ENCODE results near the gene HMGN4. TPM values are rescaled to one million over a fixed set of nuclear protein-coding genes. Genes with fewer than 3 reads are reported as not detected.
A peak's percentile ranks its signal among the peaks of the same experiment; 100 is the strongest.
"Not testable (repeated sequence)": the region's sequence is repeated elsewhere in the genome, so short reads cannot be mapped to it uniquely, and the experiment has no call there.

Gene HMGN4
- total RNA-seq, 2 experiments from 2014 or later: 85.7 to 93.0 TPM

- ChIA-PET CTCF (interaction anchor here (1.6 kb wide), 1 partner anchor 11 kb away, joined by 5 read pairs; no protein-coding TSS in a partner anchor), POLR2A (no interaction called here)
- Mint-ChIP-seq H3K27ac (no peak overlapping the region), H3K4me3 (no peak overlapping the region), H3K27me3 (no peaks in the 10 kb centered on the region), H3K9me3 (no peaks in the 10 kb centered on the region), H3K36me3 (ENCODE audit: low read depth) (peaks cover 58% of the 10 kb centered on the region), H3K4me1 (peaks cover 51% of the 10 kb centered on the region)
- DNase-seq: no peak
These were observed 3.4 kb downstream of the HMGN4 start for GRCh38 chr6:26541579-26541978.

GRCh38 chr6:26543953-26544352, 5.8 kb downstream of the HMGN4 start:
- Mint-ChIP-seq H3K36me3 (ENCODE audit: low read depth) (peaks cover 59% of the 10 kb centered on the region), H3K4me1 (peaks cover 44% of the 10 kb centered on the region), H3K27ac (no peak overlapping the region), H3K27me3 (no peaks in the 10 kb centered on the region), H3K4me3 (no peak overlapping the region), H3K9me3 (no peaks in the 10 kb centered on the region)
- CTCF ChIA-PET: interaction anchor here (0.6 to 0.7 kb wide), 2 partner anchors 13 to 30 kb away, joined by 3 to 4 read pairs; no protein-coding TSS in a partner anchor
- DNase-seq: no peak
- POLR2A ChIA-PET: no interaction called here

- Mint-ChIP-seq H3K36me3 (ENCODE audit: low read depth) (peaks cover 55% of the 10 kb centered on the region), H3K27me3 (no peaks in the 10 kb centered on the region), H3K9me3 (no peaks in the 10 kb centered on the region), H3K4me3 (no peak overlapping the region), H3K4me1 (peaks cover 39% of the 10 kb centered on the region), H3K27ac (no peak overlapping the region)
- ChIA-PET CTCF (interaction anchor here (1.3 kb wide), 1 partner anchor 9 kb away, joined by 5 read pairs; no protein-coding TSS in a partner anchor), POLR2A (no interaction called here)
- DNase-seq: no peak
These were observed 6.3 kb downstream of the HMGN4 start for GRCh38 chr6:26544473-26544872.

GRCh38 chr6:26545627-26546026, 7.5 kb downstream of the HMGN4 start:
- Mint-ChIP-seq H3K36me3 (ENCODE audit: low read depth) (peaks cover 46% of the 10 kb centered on the region), H3K27ac (no peak overlapping the region), H3K4me3 (no peak overlapping the region), H3K9me3 (no peaks in the 10 kb centered on the region), H3K27me3 (no peaks in the 10 kb centered on the region), H3K4me1 (peaks cover 40% of the 10 kb centered on the region)
- CTCF ChIA-PET: interaction anchor here (0.8 to 1.3 kb wide), 3 partner anchors 8 to 55 kb away, joined by 3 to 5 read pairs (median 3); no protein-coding TSS in a partner anchor
- DNase-seq: no peak
- POLR2A ChIA-PET: no interaction called here

- peaks cover 31% of the 10 kb centered on the region for H3K4me1 Mint-ChIP-seq
- H3K27me3 Mint-ChIP-seq, CTCF ChIA-PET, DNase-seq, H3K27ac Mint-ChIP-seq, H3K4me3 Mint-ChIP-seq, H3K9me3 Mint-ChIP-seq: not testable (repeated sequence)
- peaks cover 34% of the 10 kb centered on the region for H3K36me3 Mint-ChIP-seq (ENCODE audit: low read depth)
- POLR2A ChIA-PET: interaction anchor here (0.7 kb wide), 1 partner anchor 15 kb away, joined by 3 read pairs; no protein-coding TSS in a partner anchor
These were observed 9.2 kb downstream of the HMGN4 start for GRCh38 chr6:26547363-26547762.

GRCh38 chr6:26550250-26550993, 12.3 kb downstream of the HMGN4 start:
- CTCF ChIA-PET: interaction anchor here (0.6 to 2.8 kb wide), 6 partner anchors 13 to 259 kb away, joined by 3 to 9 read pairs (median 6); partner anchors contain the start of gene HMGN4
- POLR2A ChIA-PET: no interaction called here
- H3K36me3 Mint-ChIP-seq (ENCODE audit: low read depth): peaks cover 15% of the 10 kb centered on the region

GRCh38 chr6:26552205-26552604, 14.0 kb downstream of the HMGN4 start:
- Mint-ChIP-seq H3K36me3 (ENCODE audit: low read depth) (no peaks in the 10 kb centered on the region), H3K4me1 (peaks cover 24% of the 10 kb centered on the region), H3K27me3 (peaks cover 3% of the 10 kb centered on the region), H3K27ac (no peak overlapping the region), H3K4me3 (no peak overlapping the region), H3K9me3 (no peaks in the 10 kb centered on the region)
- POLR2A ChIA-PET: interaction anchor here (1.5 kb wide), 1 partner anchor 17 kb away, joined by 7 read pairs; no protein-coding TSS in a partner anchor
- CTCF ChIA-PET: interaction anchor here (0.9 to 2.8 kb wide), 10 partner anchors 10 to 243 kb away, joined by 3 to 10 read pairs (median 5); partner anchors contain the start of gene HMGN4
- no peak for DNase-seq

More at GRCh38 chr6:26550250-26550993, 12.3 kb downstream of the HMGN4 start:
- peak; percentile 43 for DNase-seq
- H3K9me3 Mint-ChIP-seq: no peaks in the 10 kb centered on the region
- no peaks in the 10 kb centered on the region for H3K27me3 Mint-ChIP-seq
- H3K4me1 Mint-ChIP-seq: peaks cover 17% of the 10 kb centered on the region
- peak overlapping the region; percentile 83 for H3K27ac Mint-ChIP-seq
- H3K4me3 Mint-ChIP-seq: peak overlapping the region; percentile 82

- Mint-ChIP-seq H3K27ac (no peak overlapping the region), H3K9me3 (no peaks in the 10 kb centered on the region), H3K4me3 (no peak overlapping the region), H3K27me3 (peaks cover 3% of the 10 kb centered on the region), H3K4me1 (peaks cover 24% of the 10 kb centered on the region), H3K36me3 (ENCODE audit: low read depth) (no peaks in the 10 kb centered on the region)
- no peak for DNase-seq
- ChIA-PET POLR2A (interaction anchor here (1.5 kb wide), 1 partner anchor 16 kb away, joined by 7 read pairs; no protein-coding TSS in a partner anchor), CTCF (interaction anchor here (0.9 to 2.8 kb wide), 15 partner anchors 11 to 243 kb away, joined by 3 to 16 read pairs (median 5); partner anchors contain the start of gene HMGN4)
These were observed 14.5 kb downstream of the HMGN4 start for GRCh38 chr6:26552640-26553188.

GRCh38 chr6:26553264-26553634, 15.1 kb downstream of the HMGN4 start:
- peaks cover 23% of the 10 kb centered on the region for H3K4me1 Mint-ChIP-seq
- H3K27ac Mint-ChIP-seq: no peak overlapping the region
- H3K36me3 Mint-ChIP-seq (ENCODE audit: low read depth): no peaks in the 10 kb centered on the region
- ChIA-PET POLR2A (interaction anchor here (1.4 to 1.5 kb wide), 2 partner anchors 16 to 223 kb away, joined by 4 to 7 read pairs; no protein-coding TSS in a partner anchor), CTCF (interaction anchor here (1.0 to 2.4 kb wide), 17 partner anchors 8 to 244 kb away, joined by 3 to 16 read pairs (median 5); partner anchors contain the start of gene HMGN4)
- H3K27me3 Mint-ChIP-seq: peaks cover 3% of the 10 kb centered on the region
- H3K9me3 Mint-ChIP-seq: no peaks in the 10 kb centered on the region
- H3K4me3 Mint-ChIP-seq: no peak overlapping the region
- peak; percentile 77 for DNase-seq

- Mint-ChIP-seq H3K27ac (no peak overlapping the region), H3K27me3 (peaks cover 3% of the 10 kb centered on the region), H3K4me1 (peaks cover 22% of the 10 kb centered on the region), H3K9me3 (no peaks in the 10 kb centered on the region), H3K36me3 (ENCODE audit: low read depth) (no peaks in the 10 kb centered on the region), H3K4me3 (no peak overlapping the region)
- DNase-seq: peak; percentile 78
- ChIA-PET POLR2A (interaction anchor here (1.4 to 1.5 kb wide), 2 partner anchors 15 to 223 kb away, joined by 4 to 7 read pairs; no protein-coding TSS in a partner anchor), CTCF (interaction anchor here (1.0 to 2.4 kb wide), 16 partner anchors 9 to 245 kb away, joined by 3 to 16 read pairs (median 5); partner anchors contain the start of gene HMGN4)
These were observed 15.7 kb downstream of the HMGN4 start for GRCh38 chr6:26553635-26554446.

GRCh38 chr6:26554447-26554696, 16.2 kb downstream of the HMGN4 start:
- Mint-ChIP-seq H3K36me3 (ENCODE audit: low read depth) (no peaks in the 10 kb centered on the region), H3K27me3 (peaks cover 3% of the 10 kb centered on the region), H3K4me3 (no peak overlapping the region), H3K9me3 (no peaks in the 10 kb centered on the region), H3K4me1 (peaks cover 22% of the 10 kb centered on the region), H3K27ac (no peak overlapping the region)
- POLR2A ChIA-PET: interaction anchor here (1.4 kb wide), 1 partner anchor 224 kb away, joined by 4 read pairs; no protein-coding TSS in a partner anchor
- DNase-seq: no peak
- CTCF ChIA-PET: interaction anchor here (1.2 to 2.4 kb wide), 10 partner anchors 9 to 232 kb away, joined by 3 to 16 read pairs (median 5); partner anchors contain the start of gene HMGN4
